ENCODE measurements around the gene RAPGEF4. TPM values are rescaled to one million over a fixed set of nuclear protein-coding genes. Genes with fewer than 3 reads are reported as not detected.

Gene RAPGEF4
- total and polyA plus RNA-seq, 11 donors: 1.3 to 21.2 (median 10.5) TPM

GRCh38 chr2:172734711-172735581 is 699 bp upstream of the RAPGEF4 start:
- Histone ChIP-seq H3K27ac (peak overlapping the region in 2 of 12 donors; percentile 26 to 45), H3K9me3 (no peaks in the 10 kb centered on the region), H3K4me3 (peak overlapping the region; percentile 43 to 69 (median 54)), H3K4me1 (peaks cover 0 to 19% (median 4%) of the 10 kb centered on the region in 12 donors), H3K36me3 (no peaks in the 10 kb centered on the region), H3K27me3 (peaks cover 0 to 53% (median 10%) of the 10 kb centered on the region in 9 donors)
- intact Hi-C loops (cut with DNase I): no loop called here
- TF ChIP-seq POLR2A (IDR thresholded peaks at IDR 0.05) (no peak), CTCF (IDR thresholded peaks at IDR 0.05) (no peak)
- ATAC-seq (peak; percentile 43 to 78 (median 67)), DNase-seq (no peak)
- 20 to 26% (median 23%) methylated on average over 19 to 24 of the region's 24 CpGs for WGBS, 4 donors

- ATAC-seq (no peak), DNase-seq (no peak)
- H3K4me1 ChIP-seq: peaks cover 0 to 19% (median 4%) of the 10 kb centered on the region in 12 donors
- H3K27ac ChIP-seq: peak overlapping the region in 2 of 12 donors; percentile 5 to 22
- H3K27me3 ChIP-seq: peaks cover 0 to 47% (median 10%) of the 10 kb centered on the region in 9 donors
- intact Hi-C loops (cut with DNase I): no loop called here
- H3K9me3 ChIP-seq: no peaks in the 10 kb centered on the region
- no peaks in the 10 kb centered on the region for H3K36me3 ChIP-seq
- H3K4me3 ChIP-seq: peak overlapping the region; percentile 43 to 69 (median 54)
- TF ChIP-seq POLR2A (IDR thresholded peaks at IDR 0.05) (no peak), CTCF (IDR thresholded peaks at IDR 0.05) (no peak)
- WGBS, 4 donors: 33 to 43% (median 36%) methylated on average over 16 of the region's 16 CpGs
Observed at GRCh38 chr2:172736424-172737174, 954 bp downstream of the RAPGEF4 start.

GRCh38 chr2:172739661-172740266 is 4.1 kb downstream of the RAPGEF4 start:
- H3K27ac ChIP-seq: no peak overlapping the region
- peaks cover 0 to 9% (median 3%) of the 10 kb centered on the region in 12 donors for H3K9me3 ChIP-seq
- 92 to 98% (median 93%) methylated on average over 7 of the region's 7 CpGs for WGBS, 4 donors
- TF ChIP-seq CTCF (IDR thresholded peaks at IDR 0.05) (no peak), POLR2A (IDR thresholded peaks at IDR 0.05) (no peak)
- no peaks in the 10 kb centered on the region for H3K36me3 ChIP-seq
- DNase-seq (no peak), ATAC-seq (no peak)
- H3K4me1 ChIP-seq: peaks cover 0 to 19% (median 1%) of the 10 kb centered on the region in 12 donors
- H3K27me3 ChIP-seq: peaks cover 0 to 40% (median 10%) of the 10 kb centered on the region in 9 donors
- intact Hi-C loops (cut with DNase I): no loop called here
- no peak overlapping the region for H3K4me3 ChIP-seq
